GM19239 (cell line): Measurements from ENCODE around the gene GTPBP2.
"Not testable (repeated sequence)": the region's sequence is repeated elsewhere in the genome, so short reads cannot be mapped to it uniquely, and the experiment has no call there.

Experiments used
- DNase-seq: peaks from one replicate; pipeline ENCODE4 v3.0.0; 2011; ENCODE audit warnings: low spot score; ENCODE audit not compliant: insufficient read length
- FAIRE-seq: peaks from 2 replicates; lab custom pipeline; 2011; peaks lifted over from hg19 to GRCh38; lab: Jason Lieb, UNC

GTPBP2 gene

GRCh38 chr6:43662948-43663347 is 33.9 kb upstream of the GTPBP2 start:
- not testable (repeated sequence) for DNase-seq, FAIRE-seq

- no peak for FAIRE-seq
- no peak for DNase-seq
Measured at GRCh38 chr6:43658161-43658560, 29.1 kb upstream of the GTPBP2 start.

- no peak for DNase-seq
- FAIRE-seq = no peak
Measured at GRCh38 chr6:43657221-43657802, 28.2 kb upstream of the GTPBP2 start.

- not testable (repeated sequence) for DNase-seq
Measured at GRCh38 chr6:43652822-43653221, 23.8 kb upstream of the GTPBP2 start.

GRCh38 chr6:43648248-43648647 is 19.2 kb upstream of the GTPBP2 start:
- no peak for FAIRE-seq

More at GRCh38 chr6:43652822-43653221, 23.8 kb upstream of the GTPBP2 start:
- FAIRE-seq = not testable (repeated sequence)

DNA sequence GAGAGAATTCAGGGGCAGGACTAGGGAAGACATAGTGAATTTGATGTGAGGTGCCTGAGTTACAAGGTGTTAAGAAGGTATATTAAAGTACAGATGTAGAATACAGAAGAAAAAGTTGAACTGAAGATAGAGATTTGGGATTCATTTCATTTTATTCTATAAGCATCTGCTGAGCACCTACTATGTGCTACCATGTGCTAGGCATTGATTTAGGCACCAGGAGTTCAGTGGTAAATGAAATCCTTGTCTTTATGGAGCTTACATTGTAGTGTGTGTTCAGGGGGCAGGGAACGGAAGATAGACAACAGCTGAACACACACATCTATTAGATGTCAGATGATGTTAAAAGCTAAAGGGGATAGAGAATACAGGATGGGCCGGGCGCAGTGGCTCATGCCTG is 18.5 kb upstream of the GTPBP2 start:
- DNase-seq (no peak), FAIRE-seq (no peak)

More at GRCh38 chr6:43648248-43648647, 19.2 kb upstream of the GTPBP2 start:
- no peak for DNase-seq

GRCh38 chr6:43645613-43645964 is 16.5 kb upstream of the GTPBP2 start:
- FAIRE-seq (no peak), DNase-seq (no peak)

- DNase-seq (no peak), FAIRE-seq (peak; percentile 73)
Measured at GRCh38 chr6:43644940-43645612, 16.0 kb upstream of the GTPBP2 start, which contains the start of gene RSPH9. Gene RSPH9 (plus strand): TSS chr6:43645036. CDS start chr6:43645099, 63 bp downstream.

DNA sequence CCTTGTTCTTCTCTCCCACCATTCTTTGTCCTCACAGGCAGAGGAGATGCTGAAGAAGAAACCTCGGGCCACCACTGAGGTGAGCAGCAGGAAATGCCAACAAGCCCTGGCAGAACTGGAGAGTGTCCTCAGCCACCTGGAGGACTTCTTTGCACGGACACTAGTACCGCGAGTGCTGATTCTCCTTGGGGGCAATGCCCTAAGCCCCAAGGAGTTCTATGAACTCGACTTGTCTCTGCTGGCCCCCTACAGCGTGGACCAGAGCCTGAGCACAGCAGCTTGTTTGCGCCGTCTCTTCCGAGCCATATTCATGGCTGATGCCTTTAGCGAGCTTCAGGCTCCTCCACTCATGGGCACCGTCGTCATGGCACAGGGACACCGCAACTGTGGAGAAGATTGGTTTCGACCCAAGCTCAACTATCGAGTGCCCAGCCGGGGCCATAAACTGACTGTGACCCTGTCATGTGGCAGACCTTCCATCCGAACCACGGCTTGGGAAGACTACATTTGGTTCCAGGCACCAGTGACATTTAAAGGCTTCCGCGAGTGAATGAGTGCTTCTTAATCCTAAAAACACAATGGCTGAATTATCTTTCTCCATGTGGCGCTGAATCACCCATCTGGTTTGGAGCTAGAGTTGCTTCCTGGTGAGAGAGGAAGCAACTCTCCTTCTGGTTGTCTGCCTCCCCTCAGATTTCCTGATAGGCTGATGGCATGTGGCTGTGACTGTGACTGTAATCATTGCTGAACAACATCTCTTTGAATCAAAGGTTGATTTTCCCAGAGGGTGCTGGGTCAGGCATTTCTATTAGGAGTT is 11.1 kb upstream of the GTPBP2 start:
- no peak for FAIRE-seq
- no peak for DNase-seq

GRCh38 chr6:43636308-43636659 is 7.2 kb upstream of the GTPBP2 start:
- FAIRE-seq = no peak
- DNase-seq = no peak

GRCh38 chr6:43635387-43636307 is 6.6 kb upstream of the GTPBP2 start, which contains the start of gene MAD2L1BP:
Gene MAD2L1BP (plus strand): TSS chr6:43635840. CDS start chr6:43635876, 36 bp downstream.
- FAIRE-seq (peak; percentile 87), DNase-seq (no peak)

DNA sequence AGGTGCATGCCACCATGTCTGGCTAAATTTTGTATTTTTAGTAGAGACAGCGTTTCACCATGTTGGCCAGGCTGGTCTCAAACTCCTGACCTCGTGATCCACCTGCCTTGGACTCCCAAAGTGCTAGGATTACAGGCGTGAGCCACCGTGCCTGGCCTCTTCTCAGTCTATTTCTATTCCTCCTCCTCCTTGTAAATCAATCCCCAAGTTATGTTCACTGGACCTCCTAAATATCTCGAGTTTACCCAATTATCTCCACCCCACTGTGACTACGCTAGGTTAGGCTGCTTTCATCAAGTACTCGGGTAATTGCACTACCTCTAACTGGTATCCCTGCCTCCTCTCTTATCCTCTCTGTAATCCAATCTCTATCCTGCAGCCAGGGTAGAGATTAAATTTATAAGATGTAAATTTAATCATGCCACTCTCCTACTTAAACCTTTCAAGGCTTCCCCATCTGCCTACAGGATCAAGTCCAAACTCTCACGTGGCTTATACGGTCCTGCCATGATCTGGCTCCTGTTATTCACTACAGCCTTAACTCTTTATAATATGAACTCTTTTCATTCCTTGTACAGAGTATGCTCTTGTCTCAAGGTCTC is 5.7 kb upstream of the GTPBP2 start:
- FAIRE-seq = no peak
- no peak for DNase-seq

GRCh38 chr6:43633002-43633401 is 3.9 kb upstream of the GTPBP2 start:
- FAIRE-seq, DNase-seq: not testable (repeated sequence)

- DNase-seq = no peak
- FAIRE-seq = no peak
Measured at GRCh38 chr6:43630980-43631619, 2.0 kb upstream of the GTPBP2 start.

- peak; percentile 99 for FAIRE-seq
- peak; percentile 88 for DNase-seq
Measured at GRCh38 chr6:43629505-43630300, 639 bp upstream of the GTPBP2 start.

GRCh38 chr6:43628393-43629103 is 516 bp downstream of the GTPBP2 start:
- FAIRE-seq (peak; percentile 26), DNase-seq (no peak)

GRCh38 chr6:43627008-43627825 is 1.8 kb downstream of the GTPBP2 start:
- no peak for DNase-seq
- FAIRE-seq = no peak
